Activated CD4-positive, alpha-beta T cell treated with anti-CD3 and anti-CD28 coated beads for 36 hours (primary cell): ENCODE data around the gene SLC12A6. TPM values are rescaled to one million over a fixed set of nuclear protein-coding genes. Genes with fewer than 3 reads are reported as not detected.
A peak's percentile ranks its signal among the peaks of the same experiment; 100 is the strongest.

Experiments used
- ATAC-seq: fragments of 200-7000 bp; cut with Tn5 transposase; one replicate; pipeline ENCODE4 v1.10.0; 2021; ENCODE audit warnings: mild to moderate bottlenecking, moderate library complexity
- CTCF ChIA-PET: fragments of 350-600 bp; sonication (Branson Sonifier 250); formaldehyde crosslinking; loops from one replicate; lab custom pipeline; 2021; ENCODE audit warnings: antibody characterized with exemption; lab: Charles Lee
- POLR2A ChIA-PET: fragments of 350-600 bp; sonication (Branson Sonifier 250); formaldehyde crosslinking; loops from one replicate; lab custom pipeline; 2021; ENCODE audit warnings: antibody characterized with exemption, inconsistent platforms; lab: Charles Lee
- DNase-seq: peaks from one replicate; pipeline ENCODE4 v3.0.0-alpha.2; 2020
- H3K27ac Mint-ChIP-seq: one replicate; pipeline ENCODE4 v1.8.0; 2021; ENCODE audit warnings: mixed read lengths
- H3K27me3 Mint-ChIP-seq: one replicate; pipeline ENCODE4 v1.8.0; 2021; ENCODE audit warnings: mixed read lengths
- H3K36me3 Mint-ChIP-seq: one replicate; pipeline ENCODE4 v1.8.0; 2021; ENCODE audit warnings: low read depth, mixed read lengths
- H3K4me1 Mint-ChIP-seq: one replicate; pipeline ENCODE4 v1.8.0; 2021; ENCODE audit warnings: mixed read lengths
- H3K4me3 Mint-ChIP-seq: one replicate; pipeline ENCODE4 v1.8.0; 2021; ENCODE audit warnings: mild to moderate bottlenecking, moderate library complexity, mixed read lengths
- H3K9me3 Mint-ChIP-seq: one replicate; pipeline ENCODE4 v1.8.0; 2021; ENCODE audit warnings: low read depth, mixed read lengths
- intact Hi-C, 2 experiments: fragments of 100-400 bp; cut with DNase I in 1 of 2; cut with micrococcal nuclease in 1 of 2; formaldehyde crosslinking; loops; one replicate each; pipeline versions ENCODE4 v1.14.2 to v1.15.1; 2022 to 2024; cut with DNase I, micrococcal nuclease
- total RNA-seq, 2 experiments: library from RNA; stranded (reverse); gene quantifications; one replicate each; pipeline ENCODE4 v1.2.3, GENCODE V29; 2021

SLC12A6 gene
- total RNA-seq, 2 experiments from 2014 or later = 18.2 to 22.1 TPM

DNA sequence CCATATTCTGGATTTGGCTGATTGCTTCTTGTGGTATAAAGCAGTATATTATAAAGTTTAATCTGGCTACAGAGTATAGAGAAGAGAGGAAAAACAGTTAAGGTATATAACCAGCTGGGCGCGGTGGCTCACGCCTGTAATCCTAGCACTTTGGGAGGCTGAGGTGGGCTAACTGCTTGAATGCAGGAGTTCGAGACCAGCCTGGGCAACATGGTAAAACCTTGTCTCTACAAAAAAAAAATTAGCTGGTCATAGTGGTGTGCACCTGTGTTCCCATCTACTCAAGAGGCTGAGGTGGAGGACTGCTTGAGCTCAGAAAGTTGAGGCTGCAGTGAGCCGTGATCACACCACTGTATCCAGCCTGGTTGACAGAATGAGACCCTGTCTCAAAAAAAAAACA is 7.3 kb downstream of the SLC12A6 start:
- Mint-ChIP-seq H3K36me3 (peaks cover 8% of the 10 kb centered on the region), H3K4me3 (no peak overlapping the region), H3K9me3 (no peaks in the 10 kb centered on the region), H3K27me3 (no peaks in the 10 kb centered on the region), H3K4me1 (peaks cover 90% of the 10 kb centered on the region), H3K27ac (peak overlapping the region; percentile 15)
- ATAC-seq (no peak), DNase-seq (no peak)
- CTCF ChIA-PET = interaction anchor here (0.9 to 4.6 kb wide), 7 partner anchors 9 to 89 kb away, joined by 3 to 33 read pairs (median 9); partner anchors contain the start of genes LPCAT4, NOP10 and NUTM1
- intact Hi-C loops = no loop called here
- POLR2A ChIA-PET = no interaction called here

DNA sequence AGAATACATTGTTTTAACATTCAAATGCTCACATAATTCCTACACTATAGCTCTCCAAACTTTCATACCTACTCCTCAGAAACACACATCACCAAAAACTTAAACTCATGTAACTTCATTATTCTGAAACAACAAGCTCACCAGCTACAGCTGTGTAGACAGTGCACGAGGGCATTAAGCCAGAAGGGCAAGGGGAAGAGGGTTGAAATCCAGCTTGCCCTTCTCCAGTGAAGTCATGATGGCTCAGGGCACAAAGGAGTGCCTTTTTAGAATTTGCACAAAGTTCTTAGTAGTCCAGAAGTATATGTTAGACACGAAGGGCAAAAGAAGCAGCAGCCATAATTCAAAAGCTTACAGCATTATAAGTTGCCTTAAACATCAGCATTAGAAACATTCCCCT is 8.6 kb downstream of the SLC12A6 start:
- intact Hi-C loops = no loop called here
- ChIA-PET POLR2A (interaction anchor here (0.8 to 1.8 kb wide), 3 partner anchors 8 to 11 kb away, joined by 4 to 12 read pairs (median 6); partner anchors contain the start of gene SLC12A6), CTCF (interaction anchor here (0.7 to 4.6 kb wide), 14 partner anchors 9 to 254 kb away, joined by 3 to 33 read pairs (median 6); partner anchors contain the start of genes GOLGA8A, GOLGA8B, NOP10 and NUTM1)
- no peaks in the 10 kb centered on the region for H3K9me3 Mint-ChIP-seq
- H3K36me3 Mint-ChIP-seq = peaks cover 8% of the 10 kb centered on the region
- peak overlapping the region; percentile 86 for H3K27ac Mint-ChIP-seq
- peak overlapping the region; percentile 12 for H3K4me3 Mint-ChIP-seq
- H3K27me3 Mint-ChIP-seq = no peaks in the 10 kb centered on the region
- DNase-seq = no peak
- no peak for ATAC-seq
- H3K4me1 Mint-ChIP-seq = peaks cover 83% of the 10 kb centered on the region

DNA sequence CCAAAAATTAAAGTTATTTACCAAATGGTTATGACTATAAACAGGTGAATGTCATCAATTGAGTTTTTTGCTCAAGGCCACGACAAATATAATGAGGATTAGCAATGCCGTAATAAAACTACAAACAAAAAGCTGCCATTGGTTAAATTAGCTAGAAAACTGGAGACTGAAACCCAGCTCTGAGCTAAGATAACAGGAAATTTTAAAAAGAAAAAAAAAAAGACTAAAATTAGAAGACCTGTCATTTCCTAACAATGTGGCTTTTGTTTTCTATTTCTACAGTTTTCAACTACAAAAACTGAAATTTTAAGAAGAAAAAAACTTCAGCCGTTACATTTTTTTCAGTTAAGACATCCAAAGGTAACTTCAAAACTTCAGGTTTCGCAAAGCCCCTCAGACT is 9.7 kb downstream of the SLC12A6 start:
- ATAC-seq = peak; percentile 28
- intact Hi-C loops = no loop called here

DNA sequence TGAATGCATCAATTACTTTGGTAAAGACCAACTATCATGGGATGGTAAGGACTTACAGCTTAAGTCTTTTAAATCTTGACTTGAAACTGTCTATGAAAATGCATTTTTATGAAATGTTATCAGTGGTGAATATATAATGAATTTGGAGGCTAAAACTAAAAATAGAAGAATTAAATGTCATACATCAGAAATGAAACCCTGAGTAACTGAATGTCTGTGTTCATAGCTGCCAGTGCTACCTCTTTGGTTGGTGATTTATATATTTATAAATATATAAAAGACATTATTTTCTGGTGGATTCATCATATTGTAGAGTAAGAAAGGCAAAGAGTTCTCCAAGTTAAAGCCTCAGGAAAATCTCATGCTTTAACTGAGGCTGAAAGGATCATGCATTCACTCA is 12.2 kb downstream of the SLC12A6 start:
- H3K27me3 Mint-ChIP-seq = no peaks in the 10 kb centered on the region
- no peaks in the 10 kb centered on the region for H3K9me3 Mint-ChIP-seq
- ChIA-PET CTCF (interaction anchor here (0.6 to 2.5 kb wide), 7 partner anchors 8 to 102 kb away, joined by 3 to 8 read pairs (median 5); partner anchors contain the start of genes LPCAT4, NOP10 and NUTM1), POLR2A (no interaction called here)
- no peak for ATAC-seq
- peak overlapping the region; percentile 77 for H3K27ac Mint-ChIP-seq
- intact Hi-C loops = no loop called here
- H3K4me1 Mint-ChIP-seq = peaks cover 73% of the 10 kb centered on the region
- no peak for DNase-seq
- H3K4me3 Mint-ChIP-seq = no peak overlapping the region
- H3K36me3 Mint-ChIP-seq = peaks cover 2% of the 10 kb centered on the region

More for the DNA sequence above, 9.7 kb downstream of the SLC12A6 start:
- Mint-ChIP-seq H3K36me3 (peaks cover 7% of the 10 kb centered on the region), H3K27me3 (no peaks in the 10 kb centered on the region), H3K27ac (peak overlapping the region; percentile 85), H3K9me3 (no peaks in the 10 kb centered on the region), H3K4me3 (peak overlapping the region; percentile 56), H3K4me1 (peaks cover 81% of the 10 kb centered on the region)
- POLR2A ChIA-PET = interaction anchor here (0.6 to 1.8 kb wide), 4 partner anchors 9 to 257 kb away, joined by 3 to 12 read pairs (median 6); partner anchors contain the start of gene SLC12A6
- CTCF ChIA-PET = interaction anchor here (1.0 to 4.6 kb wide), 11 partner anchors 10 to 217 kb away, joined by 3 to 33 read pairs (median 7); partner anchors contain the start of genes NOP10, NUTM1 and SLC12A6
- DNase-seq = no peak

DNA sequence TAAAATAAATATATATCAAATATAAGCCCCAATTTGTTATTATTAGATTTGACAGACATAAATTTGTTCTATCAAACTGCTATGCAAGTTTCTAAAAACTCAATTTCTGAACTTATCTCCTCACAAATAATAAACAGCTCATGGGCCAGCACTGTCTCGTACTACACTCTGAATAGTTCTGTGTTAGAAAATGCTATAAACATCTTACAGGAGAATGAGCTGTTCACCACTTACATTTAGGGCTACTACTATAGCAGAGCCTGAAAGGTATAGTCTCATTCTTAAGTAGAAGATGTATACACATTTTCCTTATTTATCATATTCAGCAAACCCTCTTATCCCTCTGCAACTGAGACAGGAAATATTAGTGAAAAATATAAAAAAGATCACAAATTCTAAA is 12.6 kb downstream of the SLC12A6 start:
- DNase-seq (no peak), ATAC-seq (no peak)
- intact Hi-C loops = loop anchor here in 1 of 2 experiments (5.0 kb wide), 1 partner anchor 43 kb away; no protein-coding TSS in a partner anchor
- Mint-ChIP-seq H3K27ac (peak overlapping the region; percentile 47), H3K9me3 (no peaks in the 10 kb centered on the region), H3K4me3 (no peak overlapping the region), H3K36me3 (peaks cover 2% of the 10 kb centered on the region), H3K4me1 (peaks cover 73% of the 10 kb centered on the region), H3K27me3 (no peaks in the 10 kb centered on the region)
- POLR2A ChIA-PET = no interaction called here
- CTCF ChIA-PET = interaction anchor here (0.6 to 2.5 kb wide), 6 partner anchors 8 to 83 kb away, joined by 3 to 8 read pairs (median 6); partner anchors contain the start of genes LPCAT4, NOP10 and NUTM1

DNA sequence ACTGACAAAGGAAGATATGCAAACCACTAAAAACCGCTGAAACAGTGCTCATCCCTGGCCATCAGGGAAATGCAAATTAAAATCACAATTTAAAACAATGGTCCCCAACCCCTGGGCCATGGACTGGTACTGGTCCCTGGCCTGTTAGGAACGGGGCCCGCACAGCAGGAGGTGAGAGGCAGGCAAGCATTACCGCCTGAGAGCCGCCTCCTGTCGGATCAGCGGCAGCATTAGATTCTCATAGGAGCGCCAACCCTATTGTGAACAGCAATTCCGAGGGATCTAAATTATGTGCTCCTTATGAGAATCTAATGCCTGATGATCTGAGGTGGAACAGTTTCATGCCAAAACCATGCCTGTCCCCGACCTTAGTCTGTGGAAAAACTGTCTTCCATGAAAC is 14.4 kb downstream of the SLC12A6 start:
- Mint-ChIP-seq H3K4me1 (peaks cover 65% of the 10 kb centered on the region), H3K27me3 (no peaks in the 10 kb centered on the region), H3K36me3 (peaks cover 2% of the 10 kb centered on the region), H3K27ac (no peak overlapping the region), H3K4me3 (no peak overlapping the region), H3K9me3 (no peaks in the 10 kb centered on the region)
- intact Hi-C loops = loop anchor here in 1 of 2 experiments (5.0 kb wide), 1 partner anchor 41 kb away; no protein-coding TSS in a partner anchor
- no peak for DNase-seq
- no peak for ATAC-seq
- POLR2A ChIA-PET = no interaction called here
- CTCF ChIA-PET = interaction anchor here (1.7 kb wide), 1 partner anchor 20 kb away, joined by 5 read pairs; the partner anchor contains the start of genes NOP10 and NUTM1

DNA sequence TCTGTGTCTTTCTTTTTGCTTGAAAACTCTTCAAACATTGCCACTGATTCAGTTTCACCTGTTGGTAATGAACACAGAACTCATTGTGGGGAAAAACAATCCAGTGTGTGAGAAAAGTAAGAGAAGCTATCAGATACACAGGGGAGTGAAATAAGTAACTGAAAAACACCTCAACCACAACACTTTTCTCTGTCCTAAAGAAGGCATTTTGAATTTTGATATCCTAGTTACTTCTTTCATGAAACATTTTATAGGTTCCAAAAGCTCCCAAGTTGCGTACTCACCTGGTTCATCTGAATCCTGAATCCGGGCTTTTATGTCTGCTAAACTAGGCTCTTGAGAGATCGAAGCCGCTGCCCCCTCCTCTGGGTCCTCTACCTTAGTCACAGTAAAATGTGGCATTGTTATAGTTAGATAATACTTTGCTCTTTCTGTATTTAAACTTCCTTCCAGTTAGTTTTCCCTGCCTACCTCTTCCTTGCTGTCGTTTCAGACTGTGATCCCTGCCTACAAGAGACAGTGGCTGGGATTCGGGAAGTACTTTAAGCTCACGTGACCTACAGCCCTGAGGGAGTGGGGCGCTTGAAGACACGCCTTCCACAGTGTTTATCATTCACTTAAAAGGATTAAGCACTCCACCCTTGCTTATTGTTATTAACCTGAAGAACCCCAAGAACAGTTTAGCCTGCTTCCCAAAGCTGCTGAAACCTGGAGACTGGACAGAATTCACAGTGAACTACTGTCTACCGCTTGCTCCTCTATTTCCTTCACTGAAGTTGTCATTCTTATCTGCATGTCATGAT is 19.1 kb downstream of the SLC12A6 start:
- ATAC-seq (peak; percentile 83), DNase-seq (peak; percentile 54)
- H3K36me3 Mint-ChIP-seq = peaks cover 12% of the 10 kb centered on the region
- intact Hi-C loops = loop anchor here in 1 of 2 experiments (5.0 kb wide), 1 partner anchor 46 kb away; no protein-coding TSS in a partner anchor
- ChIA-PET CTCF (interaction anchor here (0.7 to 4.7 kb wide), 9 partner anchors 11 to 269 kb away, joined by 3 to 33 read pairs (median 6); partner anchors contain the start of genes LPCAT4, NOP10 and NUTM1), POLR2A (interaction anchor here (1.0 to 1.1 kb wide), 2 partner anchors 10 kb away, joined by 4 to 5 read pairs; no protein-coding TSS in a partner anchor)
- no peaks in the 10 kb centered on the region for H3K27me3 Mint-ChIP-seq
- no peaks in the 10 kb centered on the region for H3K9me3 Mint-ChIP-seq
- H3K27ac Mint-ChIP-seq = peak overlapping the region; percentile 88
- H3K4me1 Mint-ChIP-seq = peaks cover 61% of the 10 kb centered on the region
- peak overlapping the region; percentile 81 for H3K4me3 Mint-ChIP-seq

DNA sequence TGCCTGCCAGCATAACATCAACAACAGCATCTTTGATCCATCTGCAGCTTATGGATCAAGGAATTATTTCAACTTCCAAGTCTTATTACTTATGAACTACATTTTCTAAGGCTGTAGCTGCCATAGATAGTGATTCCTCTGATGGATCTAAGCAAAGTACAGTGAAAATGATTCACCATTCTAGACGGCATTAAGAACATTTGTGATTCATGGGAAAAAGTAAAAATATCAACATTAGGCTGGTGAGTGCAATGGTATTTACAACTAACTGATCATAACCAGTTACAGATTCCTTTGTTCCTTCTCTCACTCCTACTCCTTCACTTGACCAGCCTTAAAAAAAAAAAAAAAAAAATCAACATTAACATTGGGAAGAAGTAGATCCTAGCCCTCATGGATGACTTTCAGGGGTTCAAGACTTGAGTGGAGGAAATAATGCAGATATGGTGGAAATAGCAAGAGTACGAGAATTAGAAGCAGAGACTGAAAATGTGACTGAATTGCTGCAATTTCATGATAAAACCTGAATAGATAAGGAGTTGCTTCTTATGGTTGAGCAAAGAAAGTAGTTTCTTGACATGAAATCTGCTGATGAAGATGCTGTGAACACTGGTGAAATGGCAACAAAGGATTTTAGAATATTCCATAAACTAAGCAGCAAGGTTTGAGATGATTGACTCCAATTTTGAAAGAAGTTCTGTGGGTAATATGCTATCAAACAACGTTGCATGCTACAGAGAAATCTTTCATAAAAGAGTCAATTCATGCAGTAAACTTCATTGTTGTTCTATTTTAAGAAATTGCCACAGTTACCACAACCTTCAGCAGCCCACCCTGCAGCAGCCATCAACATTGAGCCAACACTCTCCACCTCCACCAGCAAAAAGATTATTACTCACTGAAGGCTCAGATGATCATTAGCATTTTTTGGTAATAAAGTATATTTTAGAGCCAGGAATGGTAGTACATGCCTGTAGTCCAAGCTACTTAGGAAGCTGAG is 22.8 kb downstream of the SLC12A6 start:
- Mint-ChIP-seq H3K36me3 (peaks cover 17% of the 10 kb centered on the region), H3K4me1 (peaks cover 55% of the 10 kb centered on the region), H3K27ac (no peak overlapping the region), H3K9me3 (no peaks in the 10 kb centered on the region), H3K4me3 (no peak overlapping the region), H3K27me3 (no peaks in the 10 kb centered on the region)
- ATAC-seq = no peak
- no peak for DNase-seq
- POLR2A ChIA-PET = no interaction called here
- intact Hi-C loops = loop anchor here in 1 of 2 experiments (5.0 kb wide), 1 partner anchor 42 kb away; no protein-coding TSS in a partner anchor
- CTCF ChIA-PET = interaction anchor here (0.6 to 1.8 kb wide), 4 partner anchors 14 to 74 kb away, joined by 3 to 8 read pairs (median 4); no protein-coding TSS in a partner anchor

DNA sequence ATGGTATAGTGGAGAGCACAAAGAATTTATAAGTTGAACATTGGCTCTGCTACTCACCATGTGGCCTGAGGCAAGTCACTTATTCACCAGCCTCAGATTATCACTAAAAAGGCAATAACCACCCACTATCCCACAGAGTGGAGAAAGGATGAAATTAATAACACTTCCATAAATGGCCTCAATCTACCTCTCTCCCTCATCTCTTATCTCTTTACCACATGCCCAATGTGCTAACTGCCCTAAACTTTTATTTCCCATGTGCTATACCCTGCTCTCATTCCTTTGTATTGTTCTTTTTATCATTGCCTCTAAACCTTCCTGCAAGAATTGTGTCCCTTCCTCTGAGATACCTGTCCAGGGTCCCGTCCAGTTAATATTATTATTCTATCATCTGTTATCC is 26.0 kb downstream of the SLC12A6 start:
- intact Hi-C loops = no loop called here
- peaks cover 53% of the 10 kb centered on the region for H3K4me1 Mint-ChIP-seq

DNA sequence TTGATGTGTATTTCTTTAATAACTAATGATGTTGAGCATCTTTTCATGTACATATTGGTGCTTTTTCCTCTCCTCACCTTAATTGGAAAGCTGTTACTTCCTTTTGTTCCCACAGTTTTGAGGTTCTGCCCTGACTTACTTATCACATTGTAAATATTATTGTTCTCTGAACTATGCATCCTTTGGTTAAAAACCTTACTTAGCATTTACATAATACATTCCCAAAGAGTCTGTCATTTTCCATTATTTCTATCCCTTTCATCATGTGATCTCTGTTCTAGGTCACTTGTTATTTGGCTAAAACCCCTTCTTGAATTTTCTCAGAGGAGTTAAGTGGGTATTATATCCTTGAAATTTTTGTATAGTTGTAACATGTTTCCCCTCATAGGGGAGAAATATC is 33.0 kb downstream of the SLC12A6 start:
- ChIA-PET CTCF (interaction anchor here (0.5 to 1.0 kb wide), 3 partner anchors 16 to 63 kb away, joined by 3 to 4 read pairs (median 3); no protein-coding TSS in a partner anchor), POLR2A (interaction anchor here (0.8 kb wide), 1 partner anchor 268 kb away, joined by 6 read pairs; no protein-coding TSS in a partner anchor)
- peaks cover 16% of the 10 kb centered on the region for H3K36me3 Mint-ChIP-seq

More for the DNA sequence above, 26.0 kb downstream of the SLC12A6 start:
- H3K9me3 Mint-ChIP-seq = peaks cover 2% of the 10 kb centered on the region
- no peak overlapping the region for H3K27ac Mint-ChIP-seq
- ATAC-seq = no peak
- DNase-seq = no peak
- H3K4me3 Mint-ChIP-seq = no peak overlapping the region
- CTCF ChIA-PET = no interaction called here
- POLR2A ChIA-PET = no interaction called here
- no peaks in the 10 kb centered on the region for H3K27me3 Mint-ChIP-seq
- peaks cover 26% of the 10 kb centered on the region for H3K36me3 Mint-ChIP-seq

More for the DNA sequence above, 33.0 kb downstream of the SLC12A6 start:
- intact Hi-C loops = no loop called here
- Mint-ChIP-seq H3K27ac (no peak overlapping the region), H3K27me3 (no peaks in the 10 kb centered on the region), H3K9me3 (peaks cover 2% of the 10 kb centered on the region), H3K4me3 (no peak overlapping the region), H3K4me1 (peaks cover 45% of the 10 kb centered on the region)
- DNase-seq (no peak), ATAC-seq (no peak)
